WTC11 (cell line): ENCODE measurements around the gene INAFM2. TPM values are rescaled to one million over a fixed set of nuclear protein-coding genes. Genes with fewer than 3 reads are reported as not detected.

Source experiments
- ATAC-seq: fragments of 200-7000 bp; cut with Tn5 transposase; 2 replicates; pipeline ENCODE4 v1.10.0; 2021; ENCODE audit warnings: mild to moderate bottlenecking, moderate library complexity
- CTCF ChIA-PET: fragments of 300-600 bp; sonication (Branson Sonifier 250); formaldehyde crosslinking; loops from one replicate; lab custom pipeline; 2021; ENCODE audit warnings: antibody characterized with exemption; lab: Charles Lee
- POLR2A ChIA-PET: fragments of 350-600 bp; sonication (Branson Sonifier 250); formaldehyde crosslinking; loops from one replicate; lab custom pipeline; 2021; ENCODE audit warnings: antibody characterized with exemption; lab: Charles Lee
- DNase-seq: peaks from one replicate; pipeline ENCODE4 v3.0.0; 2021; ENCODE audit warnings: low spot score
- H3K27ac Mint-ChIP-seq: 2 replicates; pipeline ENCODE4 v1.8.0; 2021; ENCODE audit warnings: mixed read lengths
- H3K27me3 Mint-ChIP-seq: 2 replicates; pipeline ENCODE4 v1.8.0; 2021; ENCODE audit warnings: low read depth, mild to moderate bottlenecking, moderate library complexity, mixed read lengths
- H3K36me3 Mint-ChIP-seq: 2 replicates; pipeline ENCODE4 v1.8.0; 2021; ENCODE audit warnings: mixed read lengths
- H3K4me1 Mint-ChIP-seq: 2 replicates; pipeline ENCODE4 v1.8.0; 2022; ENCODE audit warnings: mixed read lengths
- H3K4me3 Mint-ChIP-seq: 2 replicates; pipeline ENCODE4 v1.8.0; 2021; ENCODE audit warnings: mild to moderate bottlenecking, moderate library complexity, mixed read lengths
- H3K9me3 Mint-ChIP-seq: 2 replicates; pipeline ENCODE4 v1.8.0; 2021; ENCODE audit warnings: mixed read lengths
- ATF3 ChIP-seq: sonication (generic); formaldehyde crosslinking; conservative IDR thresholded peaks from 2 replicates; pipeline ENCODE4 v1.8.1; 2022; ENCODE audit warnings: mild to moderate bottlenecking, missing genetic modification reagents
- ATF6 ChIP-seq: sonication (generic); formaldehyde crosslinking; IDR thresholded peaks from 2 replicates; pipeline ENCODE4 v1.8.1; 2023; ENCODE audit warnings: mild to moderate bottlenecking, missing genetic modification reagents
- CBFB ChIP-seq: sonication (generic); formaldehyde crosslinking; IDR thresholded peaks from 2 replicates; pipeline ENCODE4 v1.8.1; 2022; ENCODE audit warnings: mild to moderate bottlenecking, low read depth, missing genetic modification reagents
- CREB1 ChIP-seq: sonication (generic); formaldehyde crosslinking; IDR thresholded peaks from 2 replicates; pipeline ENCODE4 v1.8.0; 2023; ENCODE audit warnings: mild to moderate bottlenecking, missing genetic modification reagents
- ETV6 ChIP-seq: sonication (generic); formaldehyde crosslinking; IDR thresholded peaks from 2 replicates; pipeline ENCODE4 v1.8.1; 2022; ENCODE audit warnings: mild to moderate bottlenecking, missing genetic modification reagents
- GABPB1 ChIP-seq: sonication (generic); formaldehyde crosslinking; IDR thresholded peaks from 2 replicates; pipeline ENCODE4 v1.8.1; 2023; ENCODE audit warnings: mild to moderate bottlenecking, missing genetic modification reagents
- GRHL2 ChIP-seq: fragments of 250-450 bp; sonication (Bioruptor Pico); IDR thresholded peaks from 2 replicates; pipeline ENCODE4 v1.8.0; 2022; ENCODE audit warnings: mild to moderate bottlenecking, moderate library complexity; ENCODE audit not compliant: insufficient replicate concordance, severe bottlenecking
- HMGA2 ChIP-seq: fragments of 250-450 bp; sonication (Bioruptor Pico); IDR thresholded peaks from 2 replicates; pipeline ENCODE4 v1.4.0; 2021; ENCODE audit warnings: mild to moderate bottlenecking, moderate library complexity
- IRF1 ChIP-seq: sonication (generic); formaldehyde crosslinking; IDR thresholded peaks from 2 replicates; pipeline ENCODE4 v1.8.0; 2023; ENCODE audit warnings: missing genetic modification reagents
- IRF2 ChIP-seq: sonication (generic); formaldehyde crosslinking; IDR thresholded peaks from 2 replicates; pipeline ENCODE4 v1.8.0; 2022; ENCODE audit warnings: low read depth, missing genetic modification reagents, borderline replicate concordance
- JAZF1 ChIP-seq: fragments of 250-450 bp; sonication (Bioruptor Pico); IDR thresholded peaks from 2 replicates; pipeline ENCODE4 v1.9.0; 2021; ENCODE audit warnings: moderate library complexity, mild to moderate bottlenecking, inconsistent platforms
- KAT7 ChIP-seq: sonication (generic); formaldehyde crosslinking; IDR thresholded peaks from 2 replicates; pipeline ENCODE4 v1.8.1; 2023; ENCODE audit warnings: missing genetic modification reagents, mild to moderate bottlenecking, borderline replicate concordance
- MXD4 ChIP-seq: fragments of 250-450 bp; sonication (Bioruptor Pico); IDR thresholded peaks from 2 replicates; pipeline ENCODE4 v1.8.0; 2021; ENCODE audit warnings: mild to moderate bottlenecking, moderate library complexity, borderline replicate concordance
- NFATC4 ChIP-seq: fragments of 250-450 bp; sonication (Bioruptor Pico); IDR thresholded peaks from 2 replicates; pipeline ENCODE4 v1.9.0; 2021; ENCODE audit warnings: mild to moderate bottlenecking
- SOX15 ChIP-seq: fragments of 250-450 bp; sonication (Bioruptor Pico); IDR thresholded peaks from 2 replicates; pipeline ENCODE4 v1.9.0; 2021; ENCODE audit warnings: mild to moderate bottlenecking
- TCF7 ChIP-seq: sonication (generic); formaldehyde crosslinking; IDR thresholded peaks from 2 replicates; pipeline ENCODE4 v1.8.0; 2022; ENCODE audit warnings: mild to moderate bottlenecking, low read depth, missing genetic modification reagents, moderate library complexity
- ZMAT4 ChIP-seq: fragments of 250-450 bp; sonication (Bioruptor Pico); IDR thresholded peaks from 2 replicates; pipeline ENCODE4 v1.9.0; 2021; ENCODE audit warnings: mild to moderate bottlenecking
- ZNF416 ChIP-seq: fragments of 250-450 bp; sonication (Bioruptor Pico); IDR thresholded peaks from 2 replicates; pipeline ENCODE4 v1.9.0; 2021; ENCODE audit warnings: mild to moderate bottlenecking, inconsistent platforms
- ZNF425 ChIP-seq: fragments of 250-450 bp; sonication (Bioruptor Pico); conservative IDR thresholded peaks from 2 replicates; pipeline ENCODE4 v1.9.0; 2021; ENCODE audit warnings: mild to moderate bottlenecking
- ZNF671 ChIP-seq: fragments of 250-450 bp; sonication (Bioruptor Pico); IDR thresholded peaks from 2 replicates; pipeline ENCODE4 v1.8.0; 2021; ENCODE audit warnings: mild to moderate bottlenecking
- ZSCAN18 ChIP-seq: fragments of 250-450 bp; sonication (Bioruptor Pico); IDR thresholded peaks from 2 replicates; pipeline ENCODE4 v2.1.2; 2022; ENCODE audit warnings: mild to moderate bottlenecking, moderate library complexity
- total RNA-seq: library from RNA; stranded (reverse); gene quantifications from 3 replicates; pipeline ENCODE4 v1.2.3, GENCODE V29; 2021

The INAFM2 gene
- total RNA-seq, 1 experiment from 2014 or later = 34.2 TPM

- TF ChIP-seq TCF7 (CRISPR knock-in tag) = no peak
- TF ChIP-seq ETV6 (CRISPR knock-in tag) = no peak
- TF ChIP-seq GRHL2 = no peak
- no peak for TF ChIP-seq KAT7 (CRISPR knock-in tag)
- TF ChIP-seq HMGA2 = no peak
- H3K9me3 Mint-ChIP-seq = no peaks in the 10 kb centered on the region
- POLR2A ChIA-PET = no interaction called here
- DNase-seq (no peak), ATAC-seq (no peak)
- peaks cover 13% of the 10 kb centered on the region; the same call in 1 of the 2 replicates for H3K36me3 Mint-ChIP-seq
- no peak overlapping the region for H3K27ac Mint-ChIP-seq
- H3K4me1 Mint-ChIP-seq = peaks cover 54% of the 10 kb centered on the region
- no peaks in the 10 kb centered on the region for H3K27me3 Mint-ChIP-seq
- H3K4me3 Mint-ChIP-seq = no peak overlapping the region
- CTCF ChIA-PET = interaction anchor here (1.6 to 8.3 kb wide), 5 partner anchors 8 to 91 kb away, joined by 3 to 234 read pairs (median 27); partner anchors contain the start of gene CCDC9B
Observed at GRCh38 chr15:40331026-40331425, 7.5 kb downstream of the INAFM2 start.

GRCh38 chr15:40331637-40332036 is 8.1 kb downstream of the INAFM2 start:
- H3K4me1 Mint-ChIP-seq = peaks cover 50% of the 10 kb centered on the region
- POLR2A ChIA-PET = no interaction called here
- no peaks in the 10 kb centered on the region for H3K27me3 Mint-ChIP-seq
- ATAC-seq = no peak
- no peak for DNase-seq
- peaks cover 12% of the 10 kb centered on the region; the same call in 1 of the 2 replicates for H3K36me3 Mint-ChIP-seq
- H3K27ac Mint-ChIP-seq = no peak overlapping the region
- H3K4me3 Mint-ChIP-seq = no peak overlapping the region
- no peaks in the 10 kb centered on the region for H3K9me3 Mint-ChIP-seq
- CTCF ChIA-PET = interaction anchor here (1.2 to 8.3 kb wide), 7 partner anchors 7 to 58 kb away, joined by 3 to 234 read pairs (median 7); partner anchors contain the start of genes CCDC9B, INAFM2 and PLCB2
- TF ChIP-seq MXD4 (no peak), ZNF425 (CRISPR knock-in tag) (no peak), SOX15 (CRISPR knock-in tag) (no peak), ZMAT4 (CRISPR knock-in tag) (no peak), ZNF671 (CRISPR knock-in tag) (no peak), GABPB1 (CRISPR knock-in tag) (no peak), NFATC4 (CRISPR knock-in tag) (no peak), CREB1 (no peak), ZNF416 (CRISPR knock-in tag) (no peak), IRF2 (no peak), ATF3 (CRISPR knock-in tag) (no peak), CBFB (no peak), JAZF1 (CRISPR knock-in tag) (no peak), ZSCAN18 (CRISPR knock-in tag) (no peak), IRF1 (no peak), ATF6 (no peak)
